Activated T-cell treated with anti-CD3 and anti-CD28 coated beads, Interleukin-2, amount 50 U/mL, for 24 hours (primary cell): Measurements from ENCODE around the gene JAML.
A peak's percentile ranks its signal among the peaks of the same experiment; 100 is the strongest.
"Not testable (repeated sequence)": the region's sequence is repeated elsewhere in the genome, so short reads cannot be mapped to it uniquely, and the experiment has no call there.

Experiments used
- DNase-seq: peaks from one replicate; pipeline ENCODE4 v3.0.0-alpha.2; 2020
- H3K27ac Mint-ChIP-seq: 2 replicates; pipeline ENCODE4 v1.8.0; 2020; ENCODE audit warnings: mild to moderate bottlenecking, mixed read lengths
- H3K27me3 Mint-ChIP-seq: 2 replicates; pipeline ENCODE4 v1.8.0; 2020; ENCODE audit warnings: mixed read lengths
- H3K36me3 Mint-ChIP-seq: 2 replicates; pipeline ENCODE4 v1.8.0; 2020; ENCODE audit warnings: low read depth, mixed read lengths
- H3K4me1 Mint-ChIP-seq: 2 replicates; pipeline ENCODE4 v1.8.0; 2020; ENCODE audit warnings: low read depth, mixed read lengths
- H3K4me3 Mint-ChIP-seq: 2 replicates; pipeline ENCODE4 v1.8.0; 2020; ENCODE audit warnings: mild to moderate bottlenecking, moderate library complexity, mixed read lengths
- H3K9me3 Mint-ChIP-seq: 2 replicates; pipeline ENCODE4 v1.8.0; 2020; ENCODE audit warnings: mixed read lengths

Gene JAML

DNA sequence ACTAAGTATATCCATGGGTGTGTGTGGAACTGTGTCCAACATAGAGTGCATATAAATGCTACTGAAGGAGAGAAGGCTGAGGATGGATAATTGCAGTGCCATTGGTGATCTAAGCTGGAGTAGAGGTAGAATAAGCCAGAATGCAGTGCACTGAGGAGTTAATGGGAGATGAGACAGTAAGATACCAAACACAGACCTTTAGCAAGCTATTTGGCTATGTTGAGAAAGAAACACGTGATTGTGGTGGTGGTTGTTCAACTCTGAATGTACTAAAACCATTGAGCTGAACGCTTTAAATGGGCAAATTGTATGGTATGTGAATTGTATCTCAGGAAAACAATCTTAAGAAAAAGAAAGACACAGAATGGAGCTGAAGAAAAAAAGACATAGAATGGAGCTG, 22.8 kb downstream of the JAML start:
- Mint-ChIP-seq H3K4me3 (no peak overlapping the region), H3K9me3 (peaks cover 3% of the 10 kb centered on the region), H3K27ac (no peak overlapping the region), H3K27me3 (no peaks in the 10 kb centered on the region), H3K4me1 (peaks cover 35% of the 10 kb centered on the region), H3K36me3 (peaks cover 25% of the 10 kb centered on the region)
- DNase-seq: no peak

DNA sequence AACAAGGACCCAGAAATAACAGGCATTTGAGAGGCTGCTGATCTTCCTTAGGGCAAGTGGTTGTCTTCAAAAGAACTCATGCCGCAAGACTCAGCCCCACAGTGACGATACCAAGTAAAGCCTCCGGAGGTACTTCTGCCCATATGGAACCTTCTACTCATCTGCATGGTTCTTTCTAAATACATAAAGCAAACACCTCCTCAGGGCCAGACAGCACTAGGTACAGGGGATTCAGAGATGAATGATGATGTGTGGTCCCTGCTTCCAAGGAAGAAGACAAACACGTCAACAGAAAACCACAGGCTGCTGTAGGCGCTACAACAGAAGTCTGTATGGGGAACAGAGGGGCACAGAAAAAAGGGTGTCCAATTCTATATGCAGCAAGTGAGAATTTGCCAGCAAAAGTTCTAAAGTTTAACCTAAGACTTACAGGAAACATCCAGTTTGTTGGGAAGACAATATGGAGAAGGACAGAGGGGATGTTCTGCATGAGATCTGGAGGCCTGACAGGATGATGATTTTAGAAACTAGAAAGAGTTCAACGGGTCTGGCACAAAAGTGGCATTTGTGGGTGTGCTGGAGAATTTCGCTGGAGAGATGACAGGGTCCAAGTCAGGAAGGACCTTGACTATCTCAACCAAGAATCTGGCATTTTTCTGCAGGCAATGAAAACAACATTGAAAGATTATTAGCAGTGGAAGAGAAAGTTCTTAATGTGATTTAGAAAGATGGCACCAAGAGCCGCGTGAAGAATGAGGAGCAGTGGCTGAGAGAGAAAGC, 23.7 kb downstream of the JAML start:
- Mint-ChIP-seq H3K4me1 (peaks cover 26% of the 10 kb centered on the region), H3K9me3 (peaks cover 3% of the 10 kb centered on the region), H3K27ac (no peak overlapping the region), H3K27me3 (no peaks in the 10 kb centered on the region), H3K36me3 (peaks cover 34% of the 10 kb centered on the region), H3K4me3 (no peak overlapping the region)
- peak; percentile 56 for DNase-seq

DNA sequence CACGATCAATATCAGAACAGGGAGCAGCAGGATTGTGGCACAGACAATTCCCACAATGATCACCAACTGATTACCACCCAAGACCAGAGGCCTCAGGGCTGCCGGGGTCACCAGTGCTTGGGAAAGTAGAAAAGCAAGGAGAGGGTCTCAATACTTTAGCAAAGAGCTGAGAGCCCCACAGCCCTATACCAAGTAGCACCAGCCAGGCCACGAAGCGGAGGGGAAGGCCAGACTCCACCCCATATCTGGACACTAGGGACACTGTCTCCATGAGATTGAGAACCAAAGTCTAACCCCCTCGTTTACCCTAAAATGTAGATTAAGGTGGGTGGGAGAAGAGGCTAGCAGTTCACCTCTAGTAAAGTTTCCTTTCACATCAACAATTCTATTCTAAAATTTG, 24.3 kb downstream of the JAML start:
- no peaks in the 10 kb centered on the region for H3K9me3 Mint-ChIP-seq
- peak; percentile 47 for DNase-seq
- H3K27ac Mint-ChIP-seq: no peak overlapping the region
- no peaks in the 10 kb centered on the region for H3K27me3 Mint-ChIP-seq
- peaks cover 40% of the 10 kb centered on the region for H3K36me3 Mint-ChIP-seq
- peaks cover 20% of the 10 kb centered on the region for H3K4me1 Mint-ChIP-seq
- no peak overlapping the region for H3K4me3 Mint-ChIP-seq

DNA sequence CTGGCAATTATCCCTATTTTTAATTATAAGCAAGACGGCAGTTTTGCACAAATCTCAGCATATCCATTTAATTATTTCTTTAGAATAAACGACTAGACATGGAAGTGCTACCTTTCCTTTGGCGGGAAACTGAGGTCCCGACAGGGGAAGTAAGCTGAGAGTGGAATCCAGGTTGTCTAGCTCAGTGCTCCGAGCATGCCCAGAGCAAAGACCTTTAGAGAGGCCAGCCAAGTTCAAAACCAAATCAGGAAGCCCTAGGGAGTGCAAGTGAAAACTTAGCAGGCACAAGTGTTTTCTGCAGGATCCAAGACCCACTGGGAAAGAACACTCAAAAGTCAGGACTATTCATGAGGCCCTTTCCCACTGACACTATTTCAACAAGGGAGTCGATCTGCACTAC, 25.7 kb downstream of the JAML start:
- Mint-ChIP-seq H3K27ac (no peak overlapping the region), H3K9me3 (no peaks in the 10 kb centered on the region), H3K36me3 (peaks cover 53% of the 10 kb centered on the region), H3K4me3 (peak overlapping the region; percentile 49), H3K4me1 (peaks cover 18% of the 10 kb centered on the region), H3K27me3 (no peaks in the 10 kb centered on the region)
- DNase-seq: no peak

DNA sequence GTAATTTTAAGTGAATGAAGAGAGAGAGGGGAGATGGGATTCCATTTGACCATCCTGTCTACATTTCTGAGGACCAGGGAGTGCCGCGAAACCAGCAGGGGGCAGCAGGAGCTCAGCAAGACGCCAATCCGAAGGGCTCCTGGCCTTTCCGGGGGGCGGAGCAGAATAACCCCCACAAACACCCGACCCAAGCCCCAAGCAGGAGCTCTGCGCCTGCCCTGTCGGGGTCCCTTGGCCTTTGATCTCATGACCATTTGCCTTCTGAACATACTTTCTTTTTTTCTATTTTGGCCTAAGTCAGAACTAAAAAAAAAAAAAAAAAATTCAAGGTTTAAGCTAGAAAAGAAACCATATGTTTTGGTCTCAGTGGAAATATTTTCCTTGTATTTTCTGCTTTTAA, 26.4 kb downstream of the JAML start:
- Mint-ChIP-seq H3K27ac (no peak overlapping the region), H3K4me1 (peaks cover 18% of the 10 kb centered on the region), H3K36me3 (peaks cover 61% of the 10 kb centered on the region), H3K9me3 (no peaks in the 10 kb centered on the region), H3K27me3 (no peaks in the 10 kb centered on the region), H3K4me3 (peak overlapping the region; percentile 49)
- DNase-seq: peak; percentile 88

DNA sequence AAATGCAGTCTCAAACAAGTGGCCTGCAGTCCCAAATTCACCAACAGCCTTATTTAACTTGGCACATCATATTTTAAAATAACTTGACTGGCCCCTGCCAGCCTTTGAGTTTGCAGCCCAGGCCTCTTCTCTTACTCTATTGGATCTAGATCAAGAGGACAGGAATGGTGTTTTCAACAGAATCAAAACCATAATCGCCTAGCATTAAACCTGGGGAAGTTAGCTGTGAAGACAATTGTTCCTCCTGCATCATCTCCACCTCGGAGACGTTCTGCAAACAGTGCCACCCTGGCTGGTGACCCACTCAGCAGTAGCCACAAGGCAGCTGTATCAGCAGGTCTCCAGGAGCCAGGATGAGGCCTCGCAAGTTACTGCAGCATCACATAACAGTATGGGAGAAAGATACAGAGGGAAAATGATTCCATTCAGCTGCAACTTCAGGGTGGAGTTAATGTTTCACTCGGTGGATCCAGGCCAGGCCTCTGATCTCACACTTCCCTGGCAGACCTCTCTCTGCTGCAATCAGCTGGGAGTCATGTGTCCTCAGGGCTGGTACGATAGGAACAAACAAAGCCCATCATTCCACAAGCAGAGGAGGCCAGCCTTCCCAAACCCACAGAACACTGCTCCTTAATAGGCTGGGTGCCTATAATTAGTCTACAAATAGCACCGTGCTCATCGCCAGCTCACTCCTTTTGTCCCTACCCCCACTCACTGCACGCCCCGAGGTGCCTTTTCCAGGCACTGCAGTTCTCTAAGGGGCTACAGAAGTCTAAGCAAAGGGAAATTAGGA, 29.8 kb downstream of the JAML start:
- Mint-ChIP-seq H3K9me3 (peaks cover 8% of the 10 kb centered on the region), H3K27me3 (no peaks in the 10 kb centered on the region), H3K4me3 (no peak overlapping the region), H3K4me1 (peaks cover 18% of the 10 kb centered on the region), H3K27ac (peak overlapping the region; percentile 38), H3K36me3 (peaks cover 85% of the 10 kb centered on the region)
- no peak for DNase-seq

DNA sequence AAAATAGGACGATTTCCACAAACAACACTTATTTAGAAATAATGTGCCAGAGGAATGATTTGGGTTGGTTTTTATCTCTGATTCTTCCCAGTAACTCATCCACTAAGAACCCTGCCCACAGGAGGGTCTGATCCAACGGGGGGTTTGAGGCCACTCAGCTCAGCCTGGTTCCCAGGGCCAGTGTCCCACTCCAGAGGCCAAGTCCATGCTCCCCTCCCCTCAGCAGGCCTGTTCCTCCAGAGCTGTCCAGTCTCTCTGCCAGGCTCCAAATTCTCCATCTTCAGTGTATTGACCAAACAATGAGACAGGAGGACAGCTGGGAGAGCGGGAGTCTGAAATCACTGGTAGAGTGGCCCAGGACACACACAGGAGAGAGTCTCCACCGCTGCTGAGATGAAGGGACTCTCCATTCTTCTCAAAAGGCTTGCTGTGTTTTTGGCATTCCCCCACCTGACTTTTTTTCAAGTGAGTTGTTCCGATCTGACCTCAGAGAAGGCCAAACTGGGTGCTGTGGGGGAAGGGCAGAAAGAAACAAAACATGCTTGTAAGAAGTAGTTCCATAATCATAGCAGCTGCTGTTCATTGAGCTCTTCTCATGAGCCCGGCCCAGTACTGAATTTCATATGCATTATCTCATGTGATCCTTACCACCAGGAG, 30.8 kb downstream of the JAML start:
- H3K36me3 Mint-ChIP-seq: peaks cover 81% of the 10 kb centered on the region
- H3K4me3 Mint-ChIP-seq: no peak overlapping the region
- H3K4me1 Mint-ChIP-seq: peaks cover 13% of the 10 kb centered on the region
- H3K9me3 Mint-ChIP-seq: peaks cover 8% of the 10 kb centered on the region
- no peaks in the 10 kb centered on the region for H3K27me3 Mint-ChIP-seq
- DNase-seq: no peak
- peak overlapping the region; percentile 67 for H3K27ac Mint-ChIP-seq

DNA sequence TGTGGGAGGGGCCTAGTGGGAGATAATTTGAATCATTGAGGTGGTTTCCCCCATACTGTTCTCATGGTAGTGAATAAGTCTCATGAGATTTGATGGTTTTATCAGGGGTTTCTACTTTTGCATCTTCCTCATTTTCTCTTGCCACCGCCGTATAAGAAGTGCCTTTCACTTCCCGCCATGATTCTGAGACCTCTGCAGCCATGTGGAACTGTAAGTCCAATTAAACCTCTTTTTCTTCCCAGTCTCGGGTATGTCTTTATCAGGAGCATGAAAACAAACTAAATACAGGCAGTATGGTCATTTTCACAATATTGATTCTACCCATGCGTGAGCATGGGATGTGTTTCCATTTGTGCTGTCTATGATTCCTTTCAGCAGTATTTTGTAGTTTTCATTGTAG, 32.0 kb downstream of the JAML start:
- not testable (repeated sequence) for H3K4me1 Mint-ChIP-seq, H3K9me3 Mint-ChIP-seq, H3K27ac Mint-ChIP-seq, H3K27me3 Mint-ChIP-seq, H3K4me3 Mint-ChIP-seq, DNase-seq
- H3K36me3 Mint-ChIP-seq: peaks cover 69% of the 10 kb centered on the region

DNA sequence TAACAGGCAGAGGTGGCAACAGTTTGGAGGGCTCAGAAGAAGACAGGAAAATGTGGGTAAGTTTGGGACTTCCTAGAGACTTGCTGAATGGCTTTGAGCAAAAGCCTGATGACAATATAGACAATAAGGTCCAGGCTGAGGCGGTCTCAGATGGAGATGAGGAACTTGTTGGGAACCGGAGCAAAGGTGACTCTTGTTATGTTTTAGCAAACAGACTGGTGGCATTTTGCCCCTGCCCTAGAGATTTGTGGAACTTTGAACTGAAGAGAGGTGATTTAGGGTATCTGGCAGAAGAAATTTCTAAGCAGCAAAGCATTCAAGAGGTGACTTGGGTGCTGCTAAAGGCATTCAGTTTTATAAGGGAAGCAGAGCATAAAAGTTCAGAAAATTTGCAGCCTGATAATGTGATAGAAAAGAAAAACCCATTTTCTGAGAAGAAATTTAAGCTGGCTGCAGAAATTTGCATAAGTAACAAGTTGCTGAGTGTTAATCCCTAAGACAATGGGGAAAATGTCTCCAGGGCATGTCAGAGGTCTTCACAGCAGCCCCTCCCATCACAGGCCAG, 33.8 kb downstream of the JAML start:
- H3K4me1 Mint-ChIP-seq, H3K4me3 Mint-ChIP-seq, H3K9me3 Mint-ChIP-seq, DNase-seq: not testable (repeated sequence)
- Mint-ChIP-seq H3K27ac (peak overlapping the region; percentile 1), H3K27me3 (peaks cover 10% of the 10 kb centered on the region), H3K36me3 (peaks cover 51% of the 10 kb centered on the region)

DNA sequence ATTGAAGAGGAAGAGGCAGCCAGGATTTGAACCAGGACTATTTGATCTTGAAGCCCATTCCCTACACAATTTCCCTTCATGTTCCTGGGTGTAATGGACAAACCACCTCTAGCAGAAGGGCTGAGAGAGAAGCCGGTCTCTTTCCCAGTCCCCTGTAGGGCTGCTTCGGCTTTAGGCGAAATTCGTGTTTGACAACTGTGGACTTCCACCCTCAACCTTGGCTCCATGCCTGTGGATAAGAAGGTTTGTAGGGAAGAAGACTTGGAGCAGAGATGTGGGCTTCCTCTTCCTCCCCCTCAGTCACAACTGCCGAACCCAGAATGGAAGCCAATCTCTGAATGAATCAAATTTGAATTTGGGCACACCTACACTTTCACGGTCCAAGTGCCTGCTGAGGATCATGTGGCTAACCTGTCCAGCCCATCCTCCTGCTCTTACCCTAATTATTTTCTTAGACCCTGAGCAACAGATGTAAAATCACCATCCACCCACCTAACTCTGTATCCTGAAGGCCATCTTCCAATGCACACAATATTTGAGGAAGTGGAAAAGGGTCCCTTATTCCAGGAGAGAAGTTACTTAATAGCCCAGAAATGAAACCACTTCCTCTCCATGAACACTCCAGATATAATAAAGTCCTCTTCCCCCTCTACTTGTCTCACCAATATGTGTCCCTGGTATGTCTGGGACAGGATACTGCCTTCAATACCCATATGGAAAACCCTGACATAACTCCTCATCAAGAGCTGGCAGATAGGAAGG, 38.3 kb downstream of the JAML start:
- Mint-ChIP-seq H3K36me3 (peaks cover 7% of the 10 kb centered on the region), H3K4me3 (no peak overlapping the region), H3K27me3 (peaks cover 13% of the 10 kb centered on the region), H3K4me1 (peaks cover 2% of the 10 kb centered on the region), H3K9me3 (peaks cover 4% of the 10 kb centered on the region), H3K27ac (no peak overlapping the region)
- no peak for DNase-seq

DNA sequence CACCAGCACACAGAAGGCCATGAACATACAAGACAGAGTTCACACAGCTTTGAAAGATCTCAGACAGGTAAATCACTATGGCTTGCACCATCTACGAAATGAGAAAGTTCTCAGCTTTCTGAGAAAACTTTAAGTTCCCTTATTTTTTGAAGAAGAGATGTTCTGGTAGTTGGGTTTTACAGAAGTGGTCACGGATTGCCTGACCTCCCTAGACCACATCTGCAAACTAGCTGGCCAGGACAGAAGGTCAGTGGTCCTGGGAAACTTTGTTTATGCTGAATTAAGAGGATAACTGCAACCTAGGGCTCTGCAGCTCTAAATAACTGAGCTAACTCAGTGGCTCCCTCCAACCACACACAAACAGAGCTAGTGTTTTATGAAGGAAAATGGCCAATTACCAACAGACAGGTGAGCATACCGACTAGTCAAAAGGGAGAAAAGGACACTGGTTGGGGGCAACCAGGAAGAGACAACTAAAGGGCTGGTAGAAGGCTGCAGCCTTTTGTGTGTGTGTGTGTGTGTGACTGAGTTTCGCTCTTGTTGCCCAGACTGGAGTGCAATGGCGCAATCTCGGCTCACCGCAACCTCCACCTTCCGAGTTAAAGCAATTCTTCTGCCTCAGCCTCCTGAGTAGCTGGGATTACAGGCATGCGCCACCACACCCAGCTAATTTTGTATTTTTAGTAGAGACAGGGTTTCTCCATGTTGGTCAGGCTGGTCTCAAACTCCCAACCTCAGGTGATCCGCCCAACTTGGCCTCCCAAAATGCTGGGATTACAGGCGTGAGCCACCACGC, 39.8 kb downstream of the JAML start:
- peak; percentile 13 for DNase-seq
- peaks cover 2% of the 10 kb centered on the region for H3K4me1 Mint-ChIP-seq
- no peak overlapping the region for H3K27ac Mint-ChIP-seq
- no peaks in the 10 kb centered on the region for H3K9me3 Mint-ChIP-seq
- no peak overlapping the region for H3K4me3 Mint-ChIP-seq
- peaks cover 13% of the 10 kb centered on the region for H3K27me3 Mint-ChIP-seq
- H3K36me3 Mint-ChIP-seq: no peaks in the 10 kb centered on the region

DNA sequence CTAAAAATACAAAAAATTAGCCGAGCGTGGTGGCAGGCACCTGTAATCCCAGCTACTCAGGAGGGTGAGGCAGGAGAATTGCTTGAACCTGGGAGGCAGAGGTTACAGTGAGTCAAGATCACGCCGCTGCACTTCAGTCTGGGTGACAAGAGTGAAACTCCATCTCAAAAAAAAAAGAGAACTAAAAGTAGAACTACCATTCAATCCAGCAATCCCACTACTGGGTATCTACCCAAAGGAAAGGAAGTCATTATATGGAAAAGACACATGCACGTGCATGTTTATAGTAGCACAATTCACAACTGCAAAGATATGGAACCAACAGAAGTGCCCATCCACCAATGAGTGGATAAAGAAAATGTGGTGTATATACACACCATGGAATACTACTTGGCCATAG, 41.1 kb downstream of the JAML start:
- not testable (repeated sequence) for H3K27ac Mint-ChIP-seq, H3K36me3 Mint-ChIP-seq, H3K9me3 Mint-ChIP-seq, H3K4me3 Mint-ChIP-seq, H3K4me1 Mint-ChIP-seq, DNase-seq
- H3K27me3 Mint-ChIP-seq: peaks cover 13% of the 10 kb centered on the region

DNA sequence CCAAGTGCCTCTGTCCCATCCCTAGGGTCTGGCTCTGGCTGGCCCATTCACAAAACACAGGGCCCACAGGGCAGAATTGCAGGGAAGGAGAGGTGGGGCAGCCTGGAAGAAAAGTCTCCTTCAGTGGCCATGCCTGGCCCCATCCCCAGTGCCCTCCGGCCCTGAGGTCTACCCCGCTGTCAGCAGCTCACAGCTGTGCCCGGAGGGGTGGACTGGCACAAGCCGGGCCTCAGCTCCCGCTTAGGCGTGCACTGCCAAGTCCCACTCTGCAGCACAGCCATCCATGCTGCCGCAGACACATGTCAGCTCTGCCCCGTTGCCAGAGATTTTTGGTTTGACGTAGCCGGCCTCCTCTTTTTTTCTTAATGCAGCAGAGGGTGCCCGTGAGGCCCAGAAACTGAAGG, 44.5 kb downstream of the JAML start:
- no peaks in the 10 kb centered on the region for H3K4me1 Mint-ChIP-seq
- H3K27ac Mint-ChIP-seq: no peak overlapping the region
- peaks cover 3% of the 10 kb centered on the region for H3K27me3 Mint-ChIP-seq
- no peaks in the 10 kb centered on the region for H3K9me3 Mint-ChIP-seq
- DNase-seq: no peak
- no peak overlapping the region for H3K4me3 Mint-ChIP-seq
- H3K36me3 Mint-ChIP-seq: no peaks in the 10 kb centered on the region
